Stimulated activated CD4-positive, alpha-beta T cell treated with anti-CD3 and anti-CD28 coated beads, Interleukin-1b, Interleukin-23, amount 100 ng/mL, for 4 hours (primary cell): ENCODE data around the gene CTNNA3.

Experiments used
- DNase-seq, 2 donors: peaks; one replicate each; pipeline ENCODE4 v3.0.0-alpha.2; 2020; ENCODE audit warnings: low read depth in 2 of 2

The CTNNA3 gene

DNA sequence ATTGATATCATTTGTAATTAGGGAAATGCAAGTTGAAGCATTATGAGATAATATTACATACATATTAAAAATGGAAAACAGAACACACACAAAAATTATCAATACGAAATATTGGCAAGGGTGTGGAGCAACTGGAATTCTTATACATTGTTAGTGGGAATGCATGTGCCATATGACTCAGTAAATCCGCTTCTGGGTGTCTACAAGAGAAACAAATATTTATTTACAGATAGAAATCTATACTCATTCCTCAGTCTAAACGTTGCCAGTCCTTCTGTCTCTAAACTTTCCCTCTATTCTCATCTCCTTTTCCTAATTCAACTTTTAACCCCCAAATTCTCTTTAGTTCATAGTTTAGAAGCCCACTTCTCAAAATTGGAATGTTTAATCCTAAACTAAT lies 940.5 kb downstream of the CTNNA3 start:
- no peak for DNase-seq

- no peak for DNase-seq
Measured at GRCh38 chr10:66752714-66753113, 943.3 kb downstream of the CTNNA3 start.

- DNase-seq = no peak
Measured at GRCh38 chr10:66748217-66748616, 947.8 kb downstream of the CTNNA3 start.

DNA sequence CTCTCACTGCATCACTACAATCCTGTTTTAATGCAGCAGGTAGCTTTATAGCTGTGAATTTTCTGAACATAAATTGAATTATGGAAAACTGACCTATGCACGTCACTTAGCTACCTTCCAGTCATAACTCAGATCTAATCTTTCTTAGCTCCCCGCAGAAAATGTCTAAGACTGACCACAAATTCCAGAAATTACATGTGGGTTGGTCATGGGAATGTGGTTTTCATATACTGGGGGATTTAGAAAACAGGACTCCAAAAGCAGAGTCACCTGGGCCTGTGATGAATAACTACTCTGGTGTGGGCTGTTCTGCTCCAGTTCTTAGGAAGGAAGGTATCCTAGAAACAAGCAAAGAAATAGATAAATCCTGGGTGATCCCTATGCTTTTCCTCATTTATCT lies 948.5 kb downstream of the CTNNA3 start:
- DNase-seq = no peak

DNA sequence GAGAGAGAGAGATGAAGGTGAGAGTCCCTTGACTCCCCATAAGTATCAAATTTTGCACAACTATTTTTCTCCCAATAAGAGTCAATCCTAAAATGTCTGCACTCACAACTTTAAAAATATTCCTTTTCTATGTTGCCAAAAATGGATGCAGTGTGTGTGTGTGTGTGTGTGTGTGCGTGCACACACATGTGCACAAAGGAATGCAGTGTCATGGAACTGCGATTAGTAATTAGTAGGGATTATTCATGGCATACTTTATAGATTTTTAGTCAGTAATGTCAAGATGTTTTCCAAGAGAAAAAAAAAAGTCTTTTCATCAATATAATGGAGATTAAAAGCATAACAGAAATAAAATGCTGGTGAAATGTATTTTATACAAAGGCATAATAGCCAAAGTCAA lies 949.3 kb downstream of the CTNNA3 start:
- DNase-seq = no peak

DNA sequence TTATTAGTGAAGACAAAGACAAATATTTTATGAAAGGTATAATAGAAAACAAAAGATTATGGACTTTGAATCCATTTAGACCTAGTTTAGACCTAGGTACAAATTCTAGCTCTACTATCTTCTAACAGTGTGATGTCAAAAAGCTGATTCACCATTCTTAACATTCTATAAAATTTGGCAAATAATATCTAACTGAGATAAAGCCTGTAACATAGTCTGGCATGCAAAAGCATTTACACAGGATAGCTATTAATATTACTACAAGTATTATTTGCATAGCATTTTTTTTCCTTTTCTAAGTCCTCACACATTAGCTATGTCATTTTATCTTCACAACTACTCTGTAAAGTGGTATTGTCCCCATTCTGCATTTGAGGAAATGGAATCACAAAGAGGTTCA lies 949.7 kb downstream of the CTNNA3 start:
- no peak for DNase-seq

DNA sequence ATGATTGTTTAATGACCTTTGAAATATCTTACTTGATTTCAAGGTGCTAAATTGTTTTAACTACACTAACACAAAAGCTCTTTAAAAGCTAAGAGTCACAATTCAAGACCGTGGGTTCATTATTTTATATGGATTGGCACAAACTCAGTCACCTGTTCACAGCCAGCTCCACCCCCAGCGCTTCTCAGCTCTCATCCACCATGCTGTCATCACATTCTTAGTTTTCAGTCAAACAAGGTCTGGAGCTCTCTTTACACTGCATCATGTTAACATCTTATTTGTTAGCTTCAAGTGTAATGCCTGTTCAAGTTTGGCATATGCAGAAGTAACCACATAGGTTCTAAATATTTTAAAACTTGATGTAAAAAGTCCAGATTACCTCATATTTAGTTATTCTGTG lies 951.1 kb downstream of the CTNNA3 start:
- DNase-seq = no peak

DNA sequence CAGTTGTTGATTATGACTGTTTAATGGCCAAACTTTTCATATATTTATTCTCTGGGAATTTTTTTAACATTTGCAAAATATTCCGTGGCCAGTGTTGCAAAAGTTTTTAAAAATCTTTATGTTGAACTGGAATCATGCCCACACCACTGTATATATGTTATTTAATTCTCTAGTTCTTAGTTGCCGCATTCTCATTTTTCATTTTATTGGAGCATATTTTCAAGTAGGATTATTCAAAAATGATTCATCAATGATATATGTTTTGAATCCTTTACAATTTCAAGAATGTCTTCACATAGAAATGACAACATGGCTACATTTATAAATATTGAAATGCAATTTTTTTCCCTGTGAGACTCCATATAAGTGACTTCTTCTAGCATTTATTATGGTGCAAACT lies 958.8 kb downstream of the CTNNA3 start:
- no peak for DNase-seq

GRCh38 chr10:66723608-66724400 lies 972.2 kb downstream of the CTNNA3 start:
- DNase-seq = no peak

DNA sequence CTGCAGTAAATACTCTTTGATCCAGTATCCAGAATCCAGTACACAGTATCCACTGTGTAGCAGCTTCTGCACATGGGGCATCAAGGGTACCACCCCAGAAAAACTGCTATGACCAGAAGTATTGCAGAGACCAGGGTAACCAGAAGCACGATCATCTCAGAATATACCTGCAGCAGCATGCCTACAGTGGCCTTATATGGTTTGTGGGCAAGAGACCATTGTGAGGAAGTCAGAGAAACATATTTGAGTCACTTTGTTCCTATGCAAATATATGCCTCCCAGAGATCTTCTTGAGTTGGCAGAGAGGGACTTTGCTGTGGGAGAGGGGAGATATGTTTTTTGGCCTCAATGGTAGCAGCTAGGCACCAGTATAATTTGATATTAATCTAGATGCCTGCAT lies 976.5 kb downstream of the CTNNA3 start:
- no peak for DNase-seq

DNA sequence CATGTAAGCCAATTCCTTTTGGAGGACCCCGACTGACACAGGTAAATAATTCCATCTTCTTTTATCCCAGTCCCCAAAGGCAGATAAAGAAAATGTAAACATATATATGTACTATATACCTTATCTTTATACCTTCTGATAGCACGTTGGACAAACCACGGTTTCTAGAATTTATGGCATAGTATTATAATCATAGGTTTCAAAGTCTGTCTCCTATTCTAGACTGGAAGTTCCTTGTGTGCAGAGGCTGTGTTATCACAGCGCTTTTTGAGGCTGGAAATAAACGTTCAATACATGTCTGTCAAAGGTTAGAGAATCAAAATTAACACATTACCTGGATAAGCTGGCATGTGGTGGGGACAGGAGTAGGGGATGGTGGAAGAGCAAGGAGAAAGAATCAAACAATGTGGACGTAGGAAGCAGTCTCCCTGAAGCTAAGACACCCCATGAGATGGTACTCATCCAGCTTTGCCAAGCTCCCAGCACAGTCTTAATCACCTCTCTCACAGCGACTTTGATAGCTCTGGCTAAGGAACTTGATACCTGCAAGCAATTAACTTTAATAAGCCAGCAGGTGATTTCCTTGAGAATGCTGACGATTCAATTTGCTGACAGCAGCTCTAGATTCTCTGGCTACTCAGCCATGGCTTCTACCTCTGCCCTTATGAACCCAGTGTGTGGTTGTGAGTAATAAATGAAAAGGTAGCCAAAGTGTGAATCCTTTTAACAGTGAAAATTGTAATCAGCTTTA lies 978.6 kb downstream of the CTNNA3 start:
- no peak for DNase-seq

DNA sequence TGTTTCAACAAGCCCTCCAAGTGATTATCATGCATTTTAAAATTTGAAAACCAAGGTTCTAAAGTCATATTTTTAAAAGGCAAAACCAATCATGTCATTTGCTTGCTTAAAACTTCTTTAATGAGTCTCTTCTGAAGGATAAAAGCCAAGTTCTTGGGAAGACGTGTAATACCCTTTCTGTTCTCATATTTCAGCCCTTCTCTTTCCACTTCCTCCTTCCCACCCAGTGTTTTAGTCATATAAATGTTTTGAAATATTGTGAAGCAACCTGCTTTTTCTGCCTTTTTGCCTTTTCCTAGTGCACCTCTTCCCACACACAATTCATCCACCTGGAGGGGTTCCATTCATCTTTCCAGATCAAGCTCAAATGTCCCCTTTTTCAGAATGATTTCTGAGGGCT lies 981.3 kb downstream of the CTNNA3 start:
- DNase-seq = no peak

DNA sequence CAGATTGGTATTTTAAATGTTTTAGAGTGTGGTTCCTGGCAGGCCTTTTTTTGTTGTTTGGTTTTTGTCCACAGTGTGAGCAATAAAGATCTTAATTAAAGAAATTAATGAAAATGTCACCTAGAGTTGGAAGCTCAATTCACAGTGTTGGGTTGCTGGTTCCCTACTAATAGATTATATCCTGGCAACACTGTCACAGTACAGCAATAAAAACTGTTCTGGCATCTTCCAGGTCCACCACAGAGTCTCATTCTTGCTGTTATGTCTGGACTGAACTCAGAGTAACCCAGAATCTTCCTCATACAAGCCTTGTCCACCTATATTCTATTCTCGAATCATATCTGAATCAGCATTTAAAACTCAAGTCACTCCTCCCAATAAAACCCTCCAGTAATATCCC lies 982.6 kb downstream of the CTNNA3 start:
- DNase-seq = no peak

DNA sequence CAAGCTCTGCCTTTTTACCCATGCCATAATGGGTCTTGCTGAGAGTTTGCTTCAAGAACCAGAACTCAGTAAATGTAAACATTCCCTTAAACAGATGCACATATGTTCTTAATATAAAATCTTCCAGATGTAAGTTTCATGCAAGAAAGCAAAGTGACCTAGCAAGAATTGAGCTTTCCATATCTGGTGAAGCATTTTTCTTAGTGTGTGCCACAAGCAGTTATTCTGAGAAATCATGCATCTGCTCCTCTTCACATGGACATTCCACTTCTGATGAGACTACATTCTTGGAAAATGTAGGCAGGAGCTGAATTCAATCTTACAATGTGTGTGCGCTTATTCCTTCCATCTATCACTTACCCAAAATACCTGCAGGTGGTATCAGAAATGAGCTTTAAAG lies 997.9 kb downstream of the CTNNA3 start:
- DNase-seq = no peak

- DNase-seq = no peak
Measured at GRCh38 chr10:66695046-66695445, 1000.9 kb downstream of the CTNNA3 start.

DNA sequence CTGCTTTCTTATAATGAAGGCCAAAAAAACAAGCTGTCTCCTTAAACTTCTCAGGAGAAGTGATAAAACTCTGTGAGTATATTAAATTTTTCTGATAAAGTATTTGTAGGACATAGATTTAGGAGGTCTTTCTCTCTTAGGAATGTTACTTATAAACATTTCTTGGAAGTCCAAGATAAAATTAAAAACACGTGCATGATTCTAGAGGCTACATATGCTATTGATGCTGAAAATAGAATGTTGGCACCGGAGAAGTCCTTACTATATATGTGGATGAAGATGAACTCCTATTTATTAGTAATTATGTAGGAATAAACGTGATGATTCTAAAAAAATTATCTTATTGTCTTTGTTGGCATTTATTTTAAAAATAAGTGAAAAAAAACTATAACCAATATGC lies 1011.4 kb downstream of the CTNNA3 start:
- DNase-seq = no peak

- no peak for DNase-seq
Measured at GRCh38 chr10:66680886-66681285, 1015.1 kb downstream of the CTNNA3 start.

GRCh38 chr10:66678521-66678920 lies 1017.5 kb downstream of the CTNNA3 start:
- no peak for DNase-seq

DNA sequence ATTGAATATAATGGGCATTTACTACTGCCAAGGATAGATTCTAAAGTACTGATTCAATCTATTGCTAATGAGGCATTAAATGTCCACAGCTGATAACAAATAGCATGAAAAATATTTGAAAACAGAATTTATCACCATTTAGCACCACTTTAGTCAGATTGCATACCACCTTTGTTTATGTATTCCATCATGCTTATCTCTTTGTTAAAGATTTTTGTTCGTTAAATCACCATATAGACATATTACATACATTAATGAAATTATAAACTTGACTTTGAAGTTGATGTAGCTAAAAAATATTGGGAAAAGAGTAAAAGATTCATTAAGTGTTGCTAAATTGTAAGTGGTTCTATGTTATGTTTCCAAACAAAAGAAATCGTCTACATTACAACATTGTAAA lies 1022.9 kb downstream of the CTNNA3 start:
- no peak for DNase-seq

- no peak for DNase-seq
Measured at GRCh38 chr10:66671562-66671961, 1024.4 kb downstream of the CTNNA3 start.

DNA sequence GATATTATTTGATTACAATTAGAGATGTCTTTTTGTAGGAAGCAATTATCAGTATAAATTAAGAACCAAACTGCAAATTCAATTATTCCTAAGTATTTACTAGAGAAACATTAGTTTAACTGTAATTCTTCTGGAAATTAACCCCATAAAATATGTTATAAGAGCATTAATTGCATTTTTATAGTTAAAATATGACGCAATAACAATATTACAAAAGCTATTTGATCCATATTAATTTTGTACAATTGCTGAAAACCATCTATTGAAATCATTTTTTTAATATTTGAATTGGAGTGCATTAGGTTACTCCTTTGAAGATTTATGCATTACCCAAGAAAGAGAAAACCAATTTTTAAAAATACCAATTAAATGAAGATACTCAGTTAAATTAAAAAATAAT lies 1024.9 kb downstream of the CTNNA3 start:
- no peak for DNase-seq

DNA sequence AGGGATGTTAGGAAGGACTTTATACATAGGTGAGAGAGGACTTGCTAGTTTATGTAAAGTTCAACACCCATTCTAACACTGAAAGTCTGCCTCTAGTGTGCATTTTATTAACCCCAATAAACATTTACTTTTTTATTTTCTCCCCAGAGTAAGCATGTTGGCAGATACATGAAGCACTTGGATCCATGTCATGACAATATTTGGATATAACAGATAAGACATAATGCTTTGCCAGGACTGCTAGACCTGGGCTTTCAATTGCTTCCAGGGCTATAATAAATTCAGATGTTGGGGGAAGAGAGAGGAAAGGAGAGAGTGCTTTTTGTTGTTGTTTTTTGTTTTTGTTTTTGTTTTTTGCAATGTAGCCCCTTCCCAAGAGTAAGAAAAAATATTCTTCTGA lies 1039.5 kb downstream of the CTNNA3 start:
- no peak for DNase-seq

GRCh38 chr10:66654861-66655260 lies 1041.1 kb downstream of the CTNNA3 start:
- DNase-seq = no peak
